Liver (tissue), 3 donors: ENCODE results near the gene WIF1.

Experiments used
- CTCF ChIP-seq: fragments of 150-350 bp; IDR thresholded peaks from 2 replicates; pipeline ENCODE4 v1.5.1; 2017; ENCODE audit warnings: improper control_type of control experiment, low read depth, low read length; ENCODE audit not compliant: missing input control
- HNF4A ChIP-seq, 2 donors: conservative IDR thresholded peaks; 2 replicates each; pipeline ENCODE4 v1.6.1; 2016; ENCODE audit warnings: antibody characterized with exemption in 2 of 2, mild to moderate bottlenecking in 2 of 2
- MAX ChIP-seq: IDR thresholded peaks from 2 replicates; pipeline ENCODE4 v1.6.1; 2016; ENCODE audit warnings: antibody characterized with exemption
- RAD21 ChIP-seq, 2 donors: IDR thresholded peaks; 2 replicates each; pipeline ENCODE4 v1.6.1; 2016; ENCODE audit warnings: antibody characterized with exemption in 2 of 2, mild to moderate bottlenecking in 2 of 2
- SP1 ChIP-seq: IDR thresholded peaks from 2 replicates; pipeline ENCODE4 v1.6.1; 2018; ENCODE audit warnings: antibody characterized with exemption, mild to moderate bottlenecking
- donor health status: healthy.
- donor health status: healthy.

GRCh38 chr12:65094722-65095121 is 26.4 kb downstream of the WIF1 start:
- TF ChIP-seq CTCF: no peak
- no peak for TF ChIP-seq RAD21 (IDR thresholded peaks at IDR 0.05)
- no peak for TF ChIP-seq MAX
- TF ChIP-seq SP1: no peak
- TF ChIP-seq HNF4A (conservative IDR thresholded peaks at IDR 0.05): no peak
